PC-9 (cell line): ENCODE data around the gene KRT35. TPM values are rescaled to one million over a fixed set of nuclear protein-coding genes. Genes with fewer than 3 reads are reported as not detected.
A peak's percentile ranks its signal among the peaks of the same experiment; 100 is the strongest.

Source experiments
- BruUV-seq: library from RNA; stranded (reverse); fragments of 400-500 nt; replicated peaks from 2 replicates; lab custom pipeline; 2021; lab: Mats Ljungman, UMichigan
- CTCF ChIA-PET: fragments of 300-600 bp; sonication (Branson Sonifier 250); formaldehyde crosslinking; loops from one replicate; lab custom pipeline; 2022; ENCODE audit warnings: antibody characterized with exemption; lab: Charles Lee
- POLR2A ChIA-PET: fragments of 300-600 bp; sonication (Branson Sonifier 250); formaldehyde crosslinking; loops from one replicate; lab custom pipeline; 2022; ENCODE audit warnings: antibody characterized with exemption; ENCODE audit not compliant: unreplicated experiment; lab: Charles Lee
- DNase-seq, 2 experiments: peaks; one replicate each; pipeline versions ENCODE4 v3.0.0 to v3.0.0-alpha.2; 2015 to 2022; ENCODE audit warnings: mixed read lengths in 1 of 2
- H2AFZ ChIP-seq: fragments of 200-600 bp; sonication (generic); 2 replicates; pipeline ENCODE4 v1.8.1; 2017; ENCODE audit warnings: antibody characterized with exemption
- H3F3A ChIP-seq: fragments of 200-600 bp; sonication (generic); 2 replicates; pipeline ENCODE4 v1.8.1; 2017; ENCODE audit warnings: antibody characterized with exemption, mild to moderate bottlenecking, low read depth; ENCODE audit not compliant: insufficient read depth
- H3K27ac ChIP-seq: fragments of 200-600 bp; sonication (generic); 2 replicates; pipeline ENCODE4 v1.6.1; 2016; ENCODE audit warnings: mixed run types
- H3K27me3 ChIP-seq: fragments of 200-600 bp; sonication (generic); 2 replicates; pipeline ENCODE4 v1.6.1; 2016; ENCODE audit warnings: low read depth, mixed run types; ENCODE audit not compliant: insufficient read depth
- H3K36me3 ChIP-seq: fragments of 200-600 bp; sonication (generic); 2 replicates; pipeline ENCODE4 v1.6.1; 2016; ENCODE audit warnings: low read depth, mixed run types
- H3K4me1 ChIP-seq: fragments of 200-600 bp; sonication (generic); replicated peaks from 2 replicates; pipeline ENCODE4 v1.6.1; 2016; ENCODE audit warnings: mixed run types; ENCODE audit not compliant: insufficient read depth
- H3K4me2 ChIP-seq: fragments of 200-600 bp; sonication (generic); 2 replicates; pipeline ENCODE4 v1.6.1; 2017; ENCODE audit warnings: mixed run types
- H3K4me3 ChIP-seq: fragments of 200-600 bp; sonication (generic); 2 replicates; pipeline ENCODE4 v1.6.1; 2016; ENCODE audit warnings: mixed run types
- H3K79me2 ChIP-seq: fragments of 200-600 bp; sonication (generic); 2 replicates; pipeline ENCODE4 v1.6.1; 2017; ENCODE audit warnings: low read depth, mixed run types
- H3K9me2 ChIP-seq: fragments of 200-600 bp; sonication (generic); 2 replicates; pipeline ENCODE4 v1.8.1; 2017; ENCODE audit warnings: mild to moderate bottlenecking; ENCODE audit not compliant: insufficient read depth
- H3K9me3 ChIP-seq: fragments of 200-600 bp; sonication (generic); 2 replicates; pipeline ENCODE4 v1.8.1; 2016; ENCODE audit warnings: low read depth; ENCODE audit not compliant: insufficient read depth
- H4K20me1 ChIP-seq: fragments of 200-600 bp; sonication (generic); 2 replicates; pipeline ENCODE4 v1.8.1; 2017; ENCODE audit not compliant: insufficient read depth
- EZH2 ChIP-seq: fragments of 200-600 bp; sonication (generic); IDR thresholded peaks from 2 replicates; pipeline ENCODE4 v1.8.0; 2017; ENCODE audit warnings: antibody characterized with exemption, low read depth
- intact Hi-C: fragments of 100-400 bp; cut with micrococcal nuclease; formaldehyde crosslinking; loops from one replicate; pipeline ENCODE4 v1.10.0; 2022; ENCODE audit not compliant: unreplicated experiment
- total RNA-seq: library from RNA; stranded (reverse); gene quantifications from 2 replicates; pipeline ENCODE4 v1.2.3, GENCODE V29; 2021
- TF ChIP-seq, protein P1 (sequence below): fragments of 200-600 bp; sonication (generic); conservative IDR thresholded peaks from 2 replicates; pipeline ENCODE4 v1.6.1; 2017; ENCODE audit warnings: mixed run types, antibody characterized with exemption, mild to moderate bottlenecking, moderate library complexity

Gene KRT35
- total RNA-seq, 1 experiment from 2014 or later = not detected

DNA sequence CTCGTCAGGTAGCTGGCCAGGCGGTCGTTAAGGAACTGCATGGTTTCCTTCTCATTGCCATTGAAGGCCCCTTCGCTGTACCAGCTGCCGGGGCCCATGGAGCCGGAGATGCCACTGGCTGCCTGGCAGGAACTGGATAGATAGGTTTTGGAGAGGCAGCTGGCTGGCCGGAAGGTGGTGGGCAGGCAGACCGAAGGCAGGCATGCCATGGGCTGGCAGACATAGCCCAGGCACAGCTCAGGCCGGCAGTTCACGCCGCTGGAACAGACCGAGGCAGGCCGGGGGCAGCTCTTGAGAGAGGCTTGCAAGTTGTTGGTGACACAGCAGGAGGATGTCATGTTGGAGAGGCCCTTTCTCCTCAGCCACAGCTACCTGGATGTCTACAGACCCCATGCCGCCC, 14.0 kb downstream of the KRT35 start, which contains the start of gene KRT32:
KRT32 (minus strand) TSS at position 399 of the 400 bp plus-strand sequence; CDS start at position 338, 61 bp downstream.
- TF ChIP-seq EZH2 = no peak
- TF ChIP-seq, protein P1, sequence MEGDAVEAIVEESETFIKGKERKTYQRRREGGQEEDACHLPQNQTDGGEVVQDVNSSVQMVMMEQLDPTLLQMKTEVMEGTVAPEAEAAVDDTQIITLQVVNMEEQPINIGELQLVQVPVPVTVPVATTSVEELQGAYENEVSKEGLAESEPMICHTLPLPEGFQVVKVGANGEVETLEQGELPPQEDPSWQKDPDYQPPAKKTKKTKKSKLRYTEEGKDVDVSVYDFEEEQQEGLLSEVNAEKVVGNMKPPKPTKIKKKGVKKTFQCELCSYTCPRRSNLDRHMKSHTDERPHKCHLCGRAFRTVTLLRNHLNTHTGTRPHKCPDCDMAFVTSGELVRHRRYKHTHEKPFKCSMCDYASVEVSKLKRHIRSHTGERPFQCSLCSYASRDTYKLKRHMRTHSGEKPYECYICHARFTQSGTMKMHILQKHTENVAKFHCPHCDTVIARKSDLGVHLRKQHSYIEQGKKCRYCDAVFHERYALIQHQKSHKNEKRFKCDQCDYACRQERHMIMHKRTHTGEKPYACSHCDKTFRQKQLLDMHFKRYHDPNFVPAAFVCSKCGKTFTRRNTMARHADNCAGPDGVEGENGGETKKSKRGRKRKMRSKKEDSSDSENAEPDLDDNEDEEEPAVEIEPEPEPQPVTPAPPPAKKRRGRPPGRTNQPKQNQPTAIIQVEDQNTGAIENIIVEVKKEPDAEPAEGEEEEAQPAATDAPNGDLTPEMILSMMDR = no peak
- Histone ChIP-seq H3K27me3 (no peaks in the 10 kb centered on the region), H3K9me3 (no peaks in the 10 kb centered on the region; the same call in 1 of the 2 replicates), H3K4me3 (no peak within 1 kb of the TSS), H4K20me1 (no peaks in the 10 kb centered on the region), H3K9me2 (no peaks in the 10 kb centered on the region), H3K27ac (no peak within 1 kb of the TSS), H2AFZ (no peak within 1 kb of the TSS), H3K4me1 (peaks cover 20% of the 10 kb centered on the region), H3K79me2 (no peaks in the 10 kb centered on the region), H3F3A (peaks cover 10% of the 10 kb centered on the region; the same call in 1 of the 2 replicates), H3K36me3 (no peaks in the 10 kb centered on the region), H3K4me2 (no peak within 1 kb of the TSS)
- DNase-seq = no peak
- BruUV-seq = no TSS peak
- intact Hi-C loops = no loop called here
- ChIA-PET POLR2A (no interaction called here), CTCF (no interaction called here)

DNA sequence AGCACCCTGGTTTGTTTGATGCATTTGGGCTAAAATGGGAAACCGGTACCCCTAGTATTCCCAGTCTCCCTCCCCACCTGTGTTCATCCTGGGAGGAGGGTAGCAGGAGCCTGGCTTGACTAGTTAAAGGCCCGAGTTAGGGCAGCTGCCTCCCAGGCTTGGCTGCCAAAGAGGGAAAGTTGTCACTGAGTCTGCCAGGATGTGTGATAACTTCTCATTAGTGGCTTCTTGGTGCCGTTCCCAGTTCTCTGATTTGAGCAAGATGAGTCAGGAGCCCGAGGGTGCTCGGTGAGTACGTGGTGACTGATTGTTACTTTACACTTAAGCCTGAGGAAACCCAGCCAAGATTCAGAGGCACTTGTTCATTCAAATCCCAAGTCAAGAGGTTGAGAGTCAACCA, 16.3 kb downstream of the KRT35 start:
- Histone ChIP-seq H3F3A (peaks cover 10% of the 10 kb centered on the region; the same call in 1 of the 2 replicates), H3K4me3 (no peak overlapping the region), H2AFZ (no peak overlapping the region), H3K79me2 (no peaks in the 10 kb centered on the region), H4K20me1 (no peaks in the 10 kb centered on the region), H3K27ac (peak overlapping the region; percentile 50), H3K9me2 (no peaks in the 10 kb centered on the region), H3K4me1 (peaks cover 20% of the 10 kb centered on the region), H3K9me3 (no peaks in the 10 kb centered on the region), H3K36me3 (no peaks in the 10 kb centered on the region), H3K27me3 (no peaks in the 10 kb centered on the region), H3K4me2 (peak overlapping the region; percentile 45)
- ChIA-PET CTCF (no interaction called here), POLR2A (interaction anchor here (0.5 to 0.6 kb wide), 3 partner anchors 12 to 839 kb away, joined by 3 to 11 read pairs (median 6); no protein-coding TSS in a partner anchor)
- intact Hi-C loops = no loop called here
- peak; percentile 73 to 93 for DNase-seq
- TF ChIP-seq EZH2 = no peak
- TF ChIP-seq, protein P1 = no peak
- no TSS peak for BruUV-seq

DNA sequence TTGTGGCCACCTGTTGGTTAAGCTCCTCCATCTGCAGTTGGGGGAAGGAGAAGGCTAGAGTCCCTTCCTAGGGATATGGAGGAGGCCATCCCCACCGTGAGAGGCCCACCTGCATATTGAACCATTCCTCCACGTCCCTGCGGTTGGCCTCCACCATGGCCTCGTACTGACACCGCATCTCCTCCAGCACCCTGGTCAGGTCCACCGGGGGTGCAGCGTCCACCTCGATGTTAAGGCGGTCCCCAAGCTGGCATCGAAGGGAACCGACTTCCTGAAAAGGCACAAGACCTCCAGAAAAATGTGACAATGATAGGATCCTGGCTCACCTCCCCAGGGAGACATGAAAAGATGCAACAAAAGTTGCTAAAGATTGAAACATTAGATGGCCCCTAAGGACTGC, 16.8 kb downstream of the KRT35 start:
- no peaks in the 10 kb centered on the region for H4K20me1 ChIP-seq
- no peaks in the 10 kb centered on the region for H3K9me2 ChIP-seq
- ChIA-PET POLR2A (interaction anchor here (0.5 to 0.6 kb wide), 3 partner anchors 11 to 838 kb away, joined by 3 to 6 read pairs (median 4); no protein-coding TSS in a partner anchor), CTCF (interaction anchor here (0.6 to 0.7 kb wide), 2 partner anchors 62 to 133 kb away, joined by 3 to 14 read pairs; no protein-coding TSS in a partner anchor)
- H3K4me1 ChIP-seq = peaks cover 20% of the 10 kb centered on the region
- H3K4me3 ChIP-seq = no peak overlapping the region
- no peak overlapping the region for H2AFZ ChIP-seq
- BruUV-seq = no TSS peak
- DNase-seq = no peak
- peak overlapping the region; percentile 39; the same call in 1 of the 2 replicates for H3K4me2 ChIP-seq
- peak overlapping the region; percentile 50 for H3K27ac ChIP-seq
- H3K79me2 ChIP-seq = no peaks in the 10 kb centered on the region
- peaks cover 10% of the 10 kb centered on the region; the same call in 1 of the 2 replicates for H3F3A ChIP-seq
- H3K36me3 ChIP-seq = no peaks in the 10 kb centered on the region
- H3K27me3 ChIP-seq = no peaks in the 10 kb centered on the region
- H3K9me3 ChIP-seq = no peaks in the 10 kb centered on the region
- no peak for TF ChIP-seq EZH2
- TF ChIP-seq, protein P1 = no peak
- intact Hi-C loops = no loop called here
